Retinal pigment epithelial cell (primary cell): ENCODE results near the gene CFAP73.

ENCODE experiments used
- DNase-seq: peaks from one replicate; pipeline ENCODE4 v3.0.0-alpha.2; 2010; ENCODE audit warnings: low read depth
- H3K4me3 ChIP-seq: 2 replicates; pipeline ENCODE4 v1.5.1; 2011; ENCODE audit warnings: mild to moderate bottlenecking, low read length, control low read depth, moderate library complexity
- CTCF ChIP-seq: conservative IDR thresholded peaks from 2 replicates; pipeline ENCODE4 v1.5.1; 2011; ENCODE audit warnings: low read depth, low read length, control low read depth, inconsistent platforms

Gene CFAP73

GRCh38 chr12:113208041-113208934 is 58.8 kb downstream of the CFAP73 start:
- DNase-seq = no peak
- H3K4me3 ChIP-seq = no peak overlapping the region

More at GRCh38 chr12:113208041-113208934, 58.8 kb downstream of the CFAP73 start:
- no peak for TF ChIP-seq CTCF
